HG03066 (cell line): ENCODE results near the gene JPH2.
"Not testable (repeated sequence)": the region's sequence is repeated elsewhere in the genome, so short reads cannot be mapped to it uniquely, and the experiment has no call there.

Experiments
- ATAC-seq: cut with Tn5 transposase; IDR thresholded peaks from one replicate; pipeline ENCODE4 v1.9.1; 2021; ENCODE audit warnings: low read depth; ENCODE audit not compliant: unreplicated experiment

Gene JPH2

GRCh38 chr20:44187054-44187771 lies at the start of gene JPH2:
Gene JPH2, minus strand, starts transcription at chr20:44187188. Its CDS starts 483 bp downstream, at chr20:44186705.
- ATAC-seq = no peak

- ATAC-seq = no peak
Measured at GRCh38 chr20:44235702-44236101, 48.7 kb upstream of the JPH2 start.

GRCh38 chr20:44234566-44235317 lies 47.8 kb upstream of the JPH2 start:
- no peak for ATAC-seq

- no peak for ATAC-seq
Measured at GRCh38 chr20:44233436-44234016, 46.5 kb upstream of the JPH2 start.

GRCh38 chr20:44232469-44232856 lies 45.5 kb upstream of the JPH2 start:
- not testable (repeated sequence) for ATAC-seq

GRCh38 chr20:44231713-44232468 lies 44.9 kb upstream of the JPH2 start:
- ATAC-seq = no peak

GRCh38 chr20:44231193-44231592 lies 44.2 kb upstream of the JPH2 start:
- no peak for ATAC-seq

GRCh38 chr20:44228465-44229258 lies 41.7 kb upstream of the JPH2 start:
- ATAC-seq = no peak

- no peak for ATAC-seq
Measured at GRCh38 chr20:44224637-44225036, 37.6 kb upstream of the JPH2 start.

- ATAC-seq = no peak
Measured at GRCh38 chr20:44223721-44224120, 36.7 kb upstream of the JPH2 start.

- no peak for ATAC-seq
Measured at GRCh38 chr20:44222633-44223368, 35.8 kb upstream of the JPH2 start.

- no peak for ATAC-seq
Measured at GRCh38 chr20:44222027-44222426, 35.0 kb upstream of the JPH2 start.

- no peak for ATAC-seq
Measured at GRCh38 chr20:44221368-44221954, 34.5 kb upstream of the JPH2 start.

- ATAC-seq = no peak
Measured at GRCh38 chr20:44219791-44220190, 32.8 kb upstream of the JPH2 start.

- ATAC-seq = no peak
Measured at GRCh38 chr20:44219170-44219730, 32.3 kb upstream of the JPH2 start.

- no peak for ATAC-seq
Measured at GRCh38 chr20:44218446-44218845, 31.5 kb upstream of the JPH2 start.

GRCh38 chr20:44217342-44218092 lies 30.5 kb upstream of the JPH2 start:
- ATAC-seq = no peak

GRCh38 chr20:44215125-44215524 lies 28.1 kb upstream of the JPH2 start:
- ATAC-seq = no peak
